HG02642 (cell line): Measurements from ENCODE around the gene RFX5.
"Not testable (repeated sequence)": the region's sequence is repeated elsewhere in the genome, so short reads cannot be mapped to it uniquely, and the experiment has no call there.

Experiments used
- ATAC-seq: cut with Tn5 transposase; IDR thresholded peaks from one replicate; pipeline ENCODE4 v1.9.1; 2021; ENCODE audit warnings: mild to moderate bottlenecking; ENCODE audit not compliant: unreplicated experiment, poor library complexity

RFX5 gene

DNA sequence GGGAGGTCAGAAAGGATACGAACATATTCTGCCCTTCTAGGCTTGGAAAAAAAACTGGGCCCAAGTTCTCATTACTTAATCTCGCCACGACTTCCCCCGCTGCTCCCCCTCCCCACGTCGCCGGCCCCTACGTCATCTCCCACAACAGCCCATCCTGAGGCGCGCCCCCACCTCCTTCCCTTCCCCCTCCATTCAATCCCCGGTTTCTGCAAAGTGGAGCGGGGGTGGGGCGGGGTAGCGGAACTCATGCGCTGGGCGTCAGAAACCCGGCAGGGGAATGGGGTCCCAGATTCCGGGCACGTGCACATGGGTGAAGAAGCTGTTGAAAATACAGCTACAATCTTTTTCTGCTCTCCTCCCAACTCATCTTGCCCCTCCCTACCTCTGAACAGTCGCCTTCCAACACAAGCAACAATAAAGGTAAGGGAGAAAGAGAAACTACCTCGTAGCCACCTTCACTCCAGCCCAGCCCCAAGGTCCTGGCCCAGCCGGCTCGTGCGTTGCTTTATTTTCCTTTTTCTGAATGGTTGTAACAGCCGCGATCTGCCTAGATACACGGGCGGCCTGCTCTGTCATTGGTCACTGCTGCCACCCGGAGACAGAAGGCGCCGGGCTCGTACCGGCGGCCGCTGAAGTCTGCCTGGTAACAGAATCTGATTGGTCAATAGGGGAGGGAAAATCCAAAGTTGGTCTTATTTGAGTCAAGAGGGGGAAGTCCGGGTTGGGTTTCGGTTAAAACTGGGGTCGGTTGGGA lies at the start of gene RFX5:
TSS of gene RFX5 (minus strand) at position 484 of the 754 bp plus-strand sequence. CDS start 932 bp downstream, outside the sequence.
- ATAC-seq, result peak; percentile 95

DNA sequence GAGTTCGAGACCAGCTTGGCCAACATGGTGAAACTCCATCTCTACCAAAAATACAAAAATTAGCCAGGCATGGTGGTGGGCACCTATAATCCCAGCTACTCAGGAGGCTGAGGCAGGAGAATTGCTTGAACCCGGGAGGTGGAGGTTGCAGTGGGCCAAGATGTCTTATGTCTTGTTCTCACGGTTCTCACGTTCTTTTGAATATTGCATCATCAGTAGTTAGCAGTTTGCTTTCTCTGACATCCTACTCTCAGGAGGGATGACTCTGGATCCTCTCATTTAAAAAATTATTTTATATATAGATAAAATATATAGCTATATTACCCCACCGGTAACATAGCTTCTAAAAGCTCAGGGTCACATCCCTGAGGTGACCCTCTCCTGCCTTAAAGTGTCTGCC lies 49.2 kb upstream of the RFX5 start:
- not testable (repeated sequence) for ATAC-seq

DNA sequence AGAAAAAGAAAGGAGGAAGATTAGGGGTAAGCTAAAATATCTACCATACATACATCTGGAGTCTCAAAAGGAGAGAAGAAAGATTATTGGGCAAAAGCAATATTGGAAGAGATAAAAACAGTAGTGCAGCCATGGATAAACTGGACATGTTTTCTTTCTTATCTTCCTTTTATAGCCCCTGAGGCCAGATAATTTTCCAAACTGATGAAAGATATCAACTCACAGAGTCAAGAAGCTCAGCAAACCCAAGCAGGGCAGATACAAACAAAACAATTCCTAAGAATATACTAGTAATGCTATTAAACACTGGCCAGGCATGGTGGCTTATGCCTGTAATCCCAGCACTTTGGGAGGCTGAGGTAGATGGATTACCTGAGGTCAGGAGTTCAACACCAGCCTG lies 46.5 kb upstream of the RFX5 start:
- no peak for ATAC-seq

DNA sequence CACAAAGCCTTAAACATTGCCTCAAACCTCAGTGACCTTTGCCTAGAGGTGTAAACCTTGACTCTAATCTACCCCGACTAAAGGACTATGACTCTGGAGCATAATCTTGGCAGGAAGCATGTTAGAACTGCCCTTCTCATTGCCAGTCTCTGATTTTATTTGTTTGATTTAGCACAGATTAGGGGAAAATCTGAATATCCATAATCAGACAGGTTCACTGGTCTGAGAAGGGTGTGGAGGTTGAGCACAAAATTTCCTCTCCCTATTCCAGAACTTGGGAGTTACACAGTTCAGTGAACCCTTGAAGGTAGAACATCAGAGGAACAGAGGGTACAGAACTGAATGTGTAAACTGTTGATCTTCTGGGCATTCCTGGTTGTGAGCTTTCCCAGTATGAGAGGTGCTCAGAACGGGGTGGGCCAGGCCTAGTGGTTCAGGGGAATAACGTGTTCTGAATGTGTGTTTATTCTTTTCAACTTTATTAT lies 44.1 kb upstream of the RFX5 start:
- no peak for ATAC-seq

DNA sequence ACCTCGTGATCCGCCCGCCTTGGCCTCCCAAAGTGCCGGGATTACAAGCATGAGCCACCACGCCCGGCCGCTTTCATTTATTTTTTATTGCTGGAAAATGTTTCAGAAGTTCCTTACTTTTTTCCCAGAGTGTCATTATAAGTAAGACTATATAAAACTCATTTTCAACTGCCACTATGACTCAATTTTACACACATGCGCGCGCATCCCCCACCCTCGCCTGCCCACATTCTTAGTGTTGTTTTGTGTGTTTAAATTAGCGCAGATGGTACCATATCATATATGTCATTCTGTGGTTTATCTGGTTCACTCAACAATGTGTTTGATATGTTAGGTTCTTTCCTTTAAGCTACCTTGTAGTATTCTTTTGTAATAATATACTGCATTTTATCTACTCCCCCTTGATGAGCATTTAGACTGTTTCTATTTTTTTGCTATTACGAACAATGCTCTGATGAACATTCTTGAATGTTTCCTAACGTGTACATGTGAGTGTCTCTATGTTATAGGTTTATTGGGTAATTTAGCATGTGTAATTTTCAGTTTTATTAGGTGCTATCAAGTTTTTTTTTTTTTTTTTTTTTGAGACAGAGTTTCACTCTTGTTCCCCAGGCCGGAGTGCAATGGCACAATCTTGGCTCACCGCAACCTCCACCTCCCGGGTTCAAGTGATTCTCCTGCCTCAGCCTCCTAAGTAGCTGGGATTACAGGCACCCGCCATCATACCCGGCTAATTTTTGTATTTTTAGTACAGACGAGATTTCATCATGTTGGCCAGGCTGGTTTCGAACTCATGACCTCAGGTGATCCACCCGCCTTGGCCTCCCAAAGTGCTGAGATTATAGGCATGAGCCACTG lies 43.4 kb upstream of the RFX5 start:
- not testable (repeated sequence) for ATAC-seq

DNA sequence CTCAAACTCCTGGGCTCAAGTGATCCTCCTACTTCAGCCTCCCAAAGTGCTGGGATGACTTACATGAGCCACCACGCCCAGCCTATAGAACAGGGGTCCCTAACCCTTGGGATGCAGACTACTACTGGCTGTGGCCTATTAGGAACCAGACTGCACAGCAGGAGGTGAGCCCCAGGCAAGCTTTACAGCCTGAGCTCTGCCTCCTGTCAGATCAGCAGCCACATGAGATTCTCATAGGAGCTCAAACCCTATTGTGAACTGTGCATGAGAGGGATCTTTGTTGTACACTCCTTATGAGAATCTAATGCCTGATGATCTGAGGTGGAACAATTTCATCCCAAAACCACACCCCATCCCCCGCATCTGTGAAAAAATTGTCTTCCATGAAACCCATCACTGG lies 39.0 kb upstream of the RFX5 start:
- ATAC-seq, result no peak

DNA sequence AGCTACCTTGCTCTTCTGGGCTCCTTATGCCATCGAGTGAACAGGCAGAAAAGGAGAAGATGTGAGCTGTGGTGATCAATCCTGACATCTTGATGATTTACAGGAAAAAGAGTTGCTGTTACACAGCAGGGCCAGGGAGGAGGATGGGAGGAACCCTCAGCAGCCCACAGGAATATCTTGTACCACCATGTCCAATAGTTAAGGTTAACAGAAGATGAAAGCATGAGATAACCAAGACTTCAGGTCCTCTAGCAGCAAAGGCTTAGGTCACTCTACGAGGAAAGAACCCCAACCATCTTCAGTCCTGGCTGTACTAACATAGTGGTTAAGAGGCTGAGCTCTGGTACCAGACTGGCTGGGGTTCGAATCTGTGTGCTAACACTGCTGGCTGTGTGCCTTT lies 37.5 kb upstream of the RFX5 start:
- ATAC-seq, result no peak

DNA sequence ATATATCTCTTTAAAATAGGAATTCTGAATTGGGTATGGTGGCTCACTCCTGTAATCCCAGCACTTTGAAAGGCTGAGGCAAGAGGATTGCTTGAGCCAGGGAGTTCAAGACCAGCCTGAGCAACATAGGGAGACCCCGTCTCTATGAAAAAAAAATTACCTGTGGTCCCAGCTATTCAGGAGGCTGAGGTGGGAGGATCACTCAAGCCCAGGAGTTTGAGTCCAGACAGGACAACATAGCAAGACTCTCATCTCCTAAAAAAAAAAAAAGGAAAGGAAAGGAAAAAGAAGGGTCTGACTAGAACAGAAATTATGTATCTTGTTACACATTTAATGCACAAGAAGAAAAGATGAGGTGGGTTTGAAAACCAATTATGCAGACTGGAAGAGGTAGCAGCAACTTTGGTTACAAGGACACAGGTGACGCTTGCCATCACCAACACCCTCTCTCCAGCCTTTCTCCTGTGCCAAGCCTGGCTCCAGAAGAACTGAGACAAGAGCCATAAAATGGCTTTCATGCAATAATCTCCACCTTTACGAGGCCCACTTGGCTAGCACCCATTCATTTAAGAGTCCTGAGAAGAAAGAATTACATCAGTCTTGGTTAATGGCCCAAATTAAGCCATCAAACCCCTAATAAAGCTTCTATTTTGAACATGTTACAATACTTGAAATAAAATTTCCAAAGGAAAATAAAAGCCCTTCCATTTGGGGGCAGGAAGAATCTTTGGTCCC lies 30.3 kb upstream of the RFX5 start:
- ATAC-seq, result no peak

DNA sequence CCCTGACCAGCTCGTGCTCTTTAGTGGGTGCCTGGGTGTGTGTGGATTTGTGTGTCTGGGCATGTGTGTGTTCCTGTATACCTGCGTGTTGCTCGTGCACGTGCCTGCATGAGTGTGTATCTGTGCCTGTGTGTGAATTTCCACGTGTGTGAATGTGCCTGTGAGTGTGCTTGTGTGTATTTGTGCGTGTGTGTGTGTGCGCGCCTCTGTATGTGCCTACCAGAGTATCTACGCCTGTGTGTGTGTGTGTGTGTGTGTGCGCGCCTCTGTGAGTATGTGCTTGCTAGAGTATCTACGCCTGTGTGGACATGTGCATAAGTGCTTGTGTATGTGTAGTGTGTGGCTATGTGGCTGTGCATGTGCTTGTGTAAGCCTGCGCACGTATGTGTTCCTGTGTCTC lies 26.1 kb upstream of the RFX5 start:
- no peak for ATAC-seq

DNA sequence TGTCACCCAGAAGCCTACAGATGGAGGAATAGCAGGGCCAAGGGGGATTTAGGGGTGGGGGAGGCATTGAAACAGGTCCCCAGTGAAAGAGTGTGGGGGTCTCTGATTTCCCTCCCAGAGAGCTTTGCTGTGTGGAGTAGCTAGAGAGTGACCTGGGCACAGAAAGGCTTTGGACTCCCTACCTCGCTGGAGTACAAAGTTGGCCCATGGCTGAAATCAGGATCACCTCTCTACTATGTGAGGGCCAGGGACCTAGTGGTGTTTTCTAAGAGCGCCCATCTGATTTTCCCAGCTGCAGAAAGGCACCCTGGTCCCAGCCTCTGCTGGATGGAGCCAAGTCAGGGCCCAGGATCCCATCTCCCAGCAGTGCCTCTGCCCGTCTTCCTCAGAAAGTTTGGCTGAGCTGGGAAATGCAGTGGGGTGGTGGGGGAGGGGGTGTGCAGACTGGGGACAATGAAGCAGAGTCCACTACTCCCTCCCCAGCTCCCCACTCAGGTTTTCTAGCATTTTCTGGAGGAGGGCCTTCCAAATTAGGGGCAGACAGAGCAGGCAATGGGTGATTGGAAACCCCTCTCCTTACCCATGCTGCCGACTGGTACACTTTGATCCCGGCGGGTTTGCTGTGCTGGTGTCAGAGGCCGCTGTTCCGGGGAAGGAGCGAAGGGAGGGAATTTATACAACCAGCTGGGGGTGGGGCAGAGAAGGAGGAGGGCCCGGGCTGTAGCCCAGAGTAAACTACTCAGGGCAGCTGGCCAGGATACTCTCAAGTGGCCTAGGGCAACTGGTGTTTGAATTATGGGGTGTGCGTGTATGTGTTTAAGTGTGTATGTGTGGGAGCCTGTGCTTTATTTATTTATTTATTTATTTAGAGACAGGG lies 25.2 kb upstream of the RFX5 start, which contains the start of gene SELENBP1:
TSS of gene SELENBP1 (minus strand) at position 648 of the 877 bp plus-strand sequence. CDS start at position 584, 64 bp downstream.
- no peak for ATAC-seq

DNA sequence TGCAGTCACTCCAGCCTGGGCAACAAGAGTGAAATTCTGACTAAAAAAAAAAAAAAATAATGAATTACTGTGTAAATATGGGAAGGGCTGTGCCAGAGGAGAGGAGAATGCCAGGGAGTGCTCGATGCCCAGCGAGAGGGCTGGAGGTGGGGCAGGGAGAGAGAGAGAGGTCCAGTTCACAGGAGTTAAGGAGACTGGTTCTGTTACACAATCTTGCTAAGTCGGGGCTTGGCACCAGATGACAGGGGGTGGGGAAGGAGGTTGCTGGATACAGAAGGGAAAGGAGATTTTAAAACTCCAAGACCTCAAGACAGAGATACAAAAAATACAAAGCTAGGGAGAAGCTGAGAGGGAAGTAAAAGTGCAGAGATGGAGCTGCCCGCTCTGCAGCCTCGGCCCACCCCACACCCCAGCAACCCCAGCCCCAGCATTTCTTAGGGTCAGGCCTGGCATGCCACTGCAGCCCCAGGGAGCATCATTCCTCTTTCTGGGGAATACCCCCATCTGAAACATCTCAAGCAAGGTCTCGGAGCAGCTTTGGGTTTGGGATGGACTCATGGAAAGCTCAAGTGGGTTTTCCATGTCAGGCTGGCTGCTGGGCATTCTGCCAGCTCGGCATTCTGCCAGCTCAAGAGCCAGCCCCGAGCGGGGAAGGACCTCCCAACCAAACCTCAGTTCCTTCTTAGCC lies 24.5 kb upstream of the RFX5 start:
- no peak for ATAC-seq

DNA sequence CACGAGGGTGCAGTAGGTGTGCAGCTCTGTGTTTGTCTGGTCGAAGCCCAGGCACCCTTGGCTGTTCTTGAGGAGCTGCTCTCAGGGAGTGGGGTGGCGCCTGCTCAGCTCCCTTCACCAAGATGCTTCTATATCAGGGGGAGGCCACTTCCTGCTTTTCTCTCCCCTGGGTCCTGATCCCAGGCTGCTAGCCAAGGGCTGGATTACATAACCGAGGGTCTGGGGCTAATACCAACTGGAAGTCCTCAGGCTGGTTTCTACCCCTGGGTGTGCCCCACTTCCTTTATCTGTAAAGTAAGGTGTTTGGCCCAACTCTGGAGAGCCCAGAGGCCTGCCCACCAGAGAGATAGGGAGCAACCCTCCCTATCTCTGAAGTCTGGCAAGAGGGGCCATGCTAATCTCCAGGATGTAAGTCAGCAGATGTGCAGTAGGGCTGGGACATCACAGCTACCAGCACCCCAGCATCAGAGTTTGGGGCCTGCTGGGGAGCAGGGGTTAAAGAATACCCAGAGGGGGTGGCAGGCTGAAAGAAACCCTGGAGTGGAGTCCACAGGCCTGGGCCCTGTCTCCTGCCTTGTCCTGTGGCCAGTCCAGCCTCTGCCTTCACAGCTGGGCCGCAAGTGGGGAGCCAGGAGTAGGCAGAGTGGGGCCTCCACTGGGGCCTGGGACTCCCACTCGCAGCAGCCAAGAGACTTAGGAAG lies 23.3 kb upstream of the RFX5 start:
- no peak for ATAC-seq

DNA sequence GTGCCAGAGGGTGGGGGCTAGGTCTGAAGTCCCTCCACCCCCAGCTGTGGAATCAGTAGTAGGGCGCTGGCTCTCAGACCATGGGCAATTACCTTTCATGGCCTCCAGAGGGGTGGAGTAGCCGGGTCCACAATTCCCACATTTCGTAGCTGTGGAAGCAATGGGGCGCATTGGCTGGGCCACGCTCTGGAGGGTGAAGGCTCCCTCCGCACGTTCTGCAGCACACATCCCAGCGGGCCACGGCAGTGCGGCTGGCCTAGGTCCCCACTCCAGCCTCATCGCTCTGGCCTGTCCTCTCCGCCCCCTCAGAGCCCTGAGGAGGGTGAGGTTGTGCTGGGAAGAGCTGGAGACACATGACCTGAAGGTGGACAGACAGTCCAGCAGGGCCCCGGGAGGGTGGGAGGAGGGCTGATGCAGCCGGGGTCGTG lies 22.6 kb upstream of the RFX5 start:
- no peak for ATAC-seq

DNA sequence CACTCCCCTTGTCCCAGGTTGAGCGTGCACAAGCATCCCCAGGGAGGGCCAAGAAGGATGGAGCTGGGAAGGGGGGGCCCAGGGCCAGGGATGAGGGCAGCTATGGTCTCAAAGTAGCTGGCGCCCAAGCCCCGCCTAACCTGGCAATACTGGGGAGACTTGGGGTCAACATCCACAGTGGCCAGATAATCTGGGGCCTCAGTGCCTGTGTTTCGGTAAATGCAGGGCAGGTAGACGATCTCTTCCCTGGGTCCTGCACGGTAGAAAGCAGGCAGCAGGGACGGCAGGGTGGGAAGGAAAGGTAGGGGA lies 22.2 kb upstream of the RFX5 start:
- ATAC-seq, result no peak

DNA sequence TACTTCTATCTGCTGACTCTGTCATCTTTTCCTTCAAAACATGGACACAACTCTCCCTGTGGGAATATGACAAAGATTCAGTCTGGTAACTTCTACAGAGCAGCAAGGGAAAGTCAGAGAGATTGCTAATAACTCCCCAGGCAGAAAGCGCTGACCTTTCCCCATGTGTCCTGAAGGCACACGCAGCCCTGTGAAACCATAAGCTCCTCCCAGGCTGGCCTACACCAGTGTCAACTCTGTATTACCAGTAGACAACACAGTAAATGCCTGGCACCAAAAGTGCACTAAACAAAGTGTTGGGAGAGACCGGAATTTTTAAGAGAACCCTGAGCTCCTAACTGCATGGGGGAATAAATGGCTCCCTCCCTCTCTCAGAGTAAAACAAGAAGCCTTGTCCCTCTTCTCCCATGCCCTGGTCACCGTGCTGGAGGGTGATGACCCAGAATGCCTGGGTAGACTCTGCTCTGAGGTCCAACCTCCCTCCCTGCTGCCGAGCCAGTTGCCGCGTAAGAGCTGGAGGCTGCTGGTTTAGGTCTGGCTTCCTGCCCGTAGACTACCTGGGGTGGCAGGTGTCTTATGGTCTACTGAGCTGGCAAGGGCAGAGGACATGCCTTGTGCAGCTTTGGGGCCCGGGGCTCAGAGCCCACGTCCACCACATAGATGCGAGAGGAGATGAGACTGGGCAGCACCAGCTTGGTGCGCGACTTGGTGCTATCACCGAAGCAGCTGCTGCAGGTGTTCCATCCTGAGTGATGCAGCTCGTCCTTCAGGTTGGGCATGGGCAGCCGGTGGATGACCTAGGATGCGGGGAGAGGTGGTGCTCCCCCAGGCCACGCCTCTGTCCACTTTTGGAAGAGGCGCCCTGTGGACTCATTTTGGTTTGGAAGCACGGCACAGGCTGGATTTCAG lies 21.6 kb upstream of the RFX5 start:
- ATAC-seq, result no peak

DNA sequence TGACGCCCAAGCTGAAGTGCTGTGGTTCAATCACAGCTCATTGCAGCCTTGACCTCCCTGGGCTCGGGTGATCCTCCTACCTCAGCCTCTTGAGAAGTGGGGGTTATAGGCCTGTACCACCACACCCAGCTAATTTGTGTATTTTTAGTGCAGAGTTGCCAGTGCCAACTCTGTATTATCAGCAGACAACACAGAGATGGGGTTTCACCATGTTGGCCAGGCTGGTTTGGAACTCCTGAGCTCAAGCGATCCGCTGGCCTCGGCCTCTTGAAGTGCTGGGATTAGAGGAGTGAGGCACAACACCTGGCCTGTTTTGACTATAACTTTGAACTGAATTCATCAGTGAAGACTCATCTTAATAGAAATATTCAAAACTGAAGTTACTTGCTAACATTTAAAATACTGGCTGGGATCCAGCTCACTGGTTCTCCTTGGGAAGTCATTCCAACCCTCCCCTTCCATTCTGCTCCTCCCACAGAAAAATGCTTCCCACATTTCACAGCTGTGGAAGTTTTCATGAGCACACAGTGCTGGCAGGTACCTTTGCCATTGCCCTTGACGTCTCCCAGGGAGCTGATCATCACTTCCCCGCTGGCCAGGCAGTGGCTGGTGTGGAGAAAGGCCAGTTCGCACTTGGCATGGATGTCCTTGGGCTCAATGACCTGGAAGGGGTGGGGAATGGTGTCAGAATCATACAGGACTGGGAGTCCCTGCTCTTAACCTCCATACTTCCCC lies 20.8 kb upstream of the RFX5 start:
- ATAC-seq, result no peak

DNA sequence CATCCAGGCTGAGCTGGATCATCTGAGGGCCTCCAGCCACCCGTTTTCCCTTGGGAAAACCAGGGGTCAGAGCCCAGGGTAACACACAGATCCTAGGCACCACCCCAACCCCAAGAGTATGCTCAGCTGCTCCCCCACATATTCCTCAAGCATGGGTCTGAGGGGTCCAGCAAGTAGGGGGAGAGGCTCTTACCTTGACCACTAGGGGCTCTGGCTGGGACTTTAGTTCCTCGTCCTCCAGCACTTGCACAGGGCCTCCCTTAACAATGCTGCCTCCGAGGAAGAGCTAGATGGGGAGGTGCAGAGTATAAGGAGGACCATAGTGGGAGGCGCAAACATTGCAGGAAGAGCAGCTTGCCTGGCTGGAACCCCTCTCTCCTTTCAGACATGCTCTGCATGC lies 17.9 kb upstream of the RFX5 start:
- ATAC-seq, result no peak
